GM19193 (cell line): ENCODE results near the gene DLG5.

Source experiments
- POLR2A ChIP-seq: IDR thresholded peaks from 4 replicates; pipeline ENCODE4 v1.6.1; 2011; ENCODE audit not compliant: insufficient read depth, insufficient read length; ENCODE audit errors: extremely low read depth

Gene DLG5, protein sequence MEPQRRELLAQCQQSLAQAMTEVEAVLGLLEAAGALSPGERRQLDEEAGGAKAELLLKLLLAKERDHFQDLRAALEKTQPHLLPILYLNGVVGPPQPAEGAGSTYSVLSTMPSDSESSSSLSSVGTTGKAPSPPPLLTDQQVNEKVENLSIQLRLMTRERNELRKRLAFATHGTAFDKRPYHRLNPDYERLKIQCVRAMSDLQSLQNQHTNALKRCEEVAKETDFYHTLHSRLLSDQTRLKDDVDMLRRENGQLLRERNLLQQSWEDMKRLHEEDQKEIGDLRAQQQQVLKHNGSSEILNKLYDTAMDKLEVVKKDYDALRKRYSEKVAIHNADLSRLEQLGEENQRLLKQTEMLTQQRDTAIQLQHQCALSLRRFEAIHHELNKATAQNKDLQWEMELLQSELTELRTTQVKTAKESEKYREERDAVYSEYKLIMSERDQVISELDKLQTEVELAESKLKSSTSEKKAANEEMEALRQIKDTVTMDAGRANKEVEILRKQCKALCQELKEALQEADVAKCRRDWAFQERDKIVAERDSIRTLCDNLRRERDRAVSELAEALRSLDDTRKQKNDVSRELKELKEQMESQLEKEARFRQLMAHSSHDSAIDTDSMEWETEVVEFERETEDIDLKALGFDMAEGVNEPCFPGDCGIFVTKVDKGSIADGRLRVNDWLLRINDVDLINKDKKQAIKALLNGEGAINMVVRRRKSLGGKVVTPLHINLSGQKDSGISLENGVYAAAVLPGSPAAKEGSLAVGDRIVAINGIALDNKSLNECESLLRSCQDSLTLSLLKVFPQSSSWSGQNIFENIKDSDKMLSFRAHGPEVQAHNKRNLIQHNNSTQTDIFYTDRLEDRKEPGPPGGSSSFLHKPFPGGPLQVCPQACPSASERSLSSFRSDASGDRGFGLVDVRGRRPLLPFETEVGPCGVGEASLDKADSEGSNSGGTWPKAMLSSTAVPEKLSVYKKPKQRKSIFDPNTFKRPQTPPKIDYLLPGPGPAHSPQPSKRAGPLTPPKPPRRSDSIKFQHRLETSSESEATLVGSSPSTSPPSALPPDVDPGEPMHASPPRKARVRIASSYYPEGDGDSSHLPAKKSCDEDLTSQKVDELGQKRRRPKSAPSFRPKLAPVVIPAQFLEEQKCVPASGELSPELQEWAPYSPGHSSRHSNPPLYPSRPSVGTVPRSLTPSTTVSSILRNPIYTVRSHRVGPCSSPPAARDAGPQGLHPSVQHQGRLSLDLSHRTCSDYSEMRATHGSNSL (N-terminal part only)

DNA sequence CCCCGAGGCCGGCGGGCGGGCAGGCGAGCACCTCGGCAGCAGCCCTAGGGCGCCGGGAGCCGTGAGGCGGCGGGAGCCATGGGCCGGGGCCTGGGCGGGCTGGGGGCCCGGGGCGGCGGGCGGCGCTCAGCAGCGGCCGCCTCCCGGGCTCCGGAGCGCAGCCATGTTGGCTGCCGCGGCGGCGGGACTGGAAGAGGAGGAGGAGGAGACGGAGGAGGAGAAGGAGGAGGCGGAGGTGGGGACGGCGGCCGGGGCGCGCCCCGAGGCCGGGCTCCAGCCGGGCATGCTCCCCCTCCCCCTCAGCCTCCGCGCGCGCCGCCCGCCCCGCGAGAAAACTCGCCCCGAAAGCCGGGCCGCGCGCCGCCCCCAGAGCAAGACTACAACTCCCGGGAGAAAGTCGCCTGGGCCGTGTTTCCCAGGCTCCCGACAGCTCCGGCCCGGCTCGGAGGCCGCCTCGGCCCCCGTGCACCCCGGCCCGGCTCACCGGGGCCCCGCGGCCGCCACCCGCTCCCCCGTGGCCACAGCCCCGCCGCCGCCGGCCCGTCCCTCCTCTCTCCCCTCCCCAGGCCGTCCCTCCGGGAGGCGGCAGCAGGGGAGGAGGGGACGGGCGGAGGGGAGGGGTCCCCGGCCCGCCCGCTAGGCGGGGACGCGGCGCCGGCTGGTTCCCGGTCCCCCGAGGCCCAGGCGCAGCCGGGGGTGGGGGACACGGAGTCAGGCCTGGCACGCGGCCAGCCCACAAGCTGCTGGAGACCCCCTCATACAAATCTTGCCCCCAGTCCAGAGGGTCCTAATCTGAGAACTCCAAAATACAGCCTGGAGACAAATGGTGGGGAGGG lies at the start of gene DLG5:
Gene DLG5 (minus strand): TSS at position 190 of the 836 bp plus-strand sequence. CDS start 235 bp downstream, outside the sequence.
- TF ChIP-seq POLR2A = no peak

DNA sequence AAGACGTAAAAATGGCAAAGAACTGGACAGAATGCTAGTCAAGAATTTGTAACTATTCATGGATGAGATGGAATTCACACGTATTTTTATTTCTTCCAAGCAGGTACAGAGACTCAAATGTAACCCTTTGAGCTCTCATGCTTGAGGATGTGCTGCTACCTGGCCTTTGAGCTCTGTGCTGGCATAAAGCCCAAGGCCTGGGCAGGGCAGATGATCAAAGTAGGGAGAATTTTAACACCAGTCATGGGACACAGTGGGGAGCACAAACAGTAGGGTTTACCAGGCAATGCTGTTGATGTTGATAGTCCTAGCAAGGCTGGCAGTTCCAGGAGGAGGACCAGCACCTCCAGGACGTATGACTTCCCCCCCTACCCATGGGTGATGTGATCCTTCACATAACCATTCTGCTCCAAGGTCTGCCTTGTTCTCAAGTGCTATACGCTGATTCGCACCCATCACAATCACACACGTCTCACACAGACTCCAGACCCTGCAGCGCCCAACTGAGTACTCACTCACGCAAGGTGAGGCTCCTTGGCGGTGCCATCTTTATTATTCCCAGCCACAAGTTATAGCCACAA lies 48.6 kb upstream of the DLG5 start:
- TF ChIP-seq POLR2A = no peak

DNA sequence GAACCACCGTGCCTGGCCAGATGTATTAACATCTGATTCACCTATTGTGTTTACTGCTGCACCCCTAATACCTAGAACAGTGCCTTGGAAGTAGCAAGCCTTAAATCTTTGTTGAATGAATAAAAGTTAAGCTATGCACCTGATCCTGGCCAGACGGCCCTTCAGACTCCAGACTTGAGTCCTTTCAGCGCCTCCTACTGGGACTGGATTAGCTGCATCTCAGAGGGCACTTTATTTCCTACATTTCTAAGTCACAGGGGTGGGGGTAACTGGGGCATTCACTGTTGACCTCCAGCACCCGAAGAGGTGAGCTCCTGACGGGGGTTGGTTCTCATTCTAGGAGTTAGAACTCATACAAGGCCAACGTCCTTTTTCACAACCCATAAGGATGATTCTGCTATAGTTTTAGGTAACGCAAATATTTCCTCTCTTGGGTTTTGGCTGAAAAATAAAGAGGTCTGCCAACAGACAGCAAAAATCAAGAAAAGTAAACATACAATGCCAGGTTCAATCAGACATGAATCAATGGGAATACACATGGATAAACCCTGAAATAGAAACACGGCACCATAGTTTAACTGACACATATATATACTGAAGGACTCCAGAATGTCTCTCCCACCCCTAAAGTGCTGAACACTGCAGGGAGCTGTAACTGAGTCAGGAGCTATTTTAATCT lies 48.0 kb upstream of the DLG5 start:
- no peak for TF ChIP-seq POLR2A

DNA sequence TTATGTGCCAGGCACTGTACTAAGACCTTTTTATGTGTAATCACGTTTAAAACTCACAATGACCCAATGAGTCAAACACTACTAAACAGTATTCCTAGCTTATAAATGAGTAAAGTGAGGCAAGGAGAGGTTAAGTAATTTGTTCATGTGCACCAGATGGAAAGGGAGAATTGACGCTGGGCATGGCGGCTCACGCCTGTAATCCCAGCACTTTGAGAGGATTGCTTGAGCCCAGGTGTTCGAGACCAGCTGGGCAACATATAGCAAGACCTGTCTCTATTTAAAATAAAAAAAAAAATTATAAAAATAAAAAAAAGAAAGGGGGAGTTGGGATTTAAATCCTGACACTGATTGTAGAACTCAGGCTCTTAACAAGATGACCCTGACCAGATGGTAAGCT lies 46.7 kb upstream of the DLG5 start:
- no peak for TF ChIP-seq POLR2A

DNA sequence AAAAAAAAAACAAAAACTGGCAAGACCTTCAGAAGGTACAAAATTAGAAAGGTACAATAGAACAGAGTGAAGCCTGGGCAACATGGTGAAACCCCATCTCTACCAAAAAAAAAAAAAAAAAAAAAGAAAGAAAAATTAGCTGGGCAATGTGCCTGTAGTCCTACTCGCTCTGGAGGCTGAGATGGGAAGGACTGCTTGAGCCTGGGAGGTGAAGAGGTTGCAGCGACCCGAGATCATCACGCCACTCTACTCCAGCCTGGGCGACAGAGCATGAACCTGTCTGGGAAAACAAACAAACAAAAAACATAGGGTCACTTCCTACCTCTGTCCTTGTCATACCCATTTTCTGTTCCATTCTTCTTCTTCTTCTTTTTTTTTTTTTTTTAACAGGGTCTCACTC lies 45.6 kb upstream of the DLG5 start:
- TF ChIP-seq POLR2A = no peak

DNA sequence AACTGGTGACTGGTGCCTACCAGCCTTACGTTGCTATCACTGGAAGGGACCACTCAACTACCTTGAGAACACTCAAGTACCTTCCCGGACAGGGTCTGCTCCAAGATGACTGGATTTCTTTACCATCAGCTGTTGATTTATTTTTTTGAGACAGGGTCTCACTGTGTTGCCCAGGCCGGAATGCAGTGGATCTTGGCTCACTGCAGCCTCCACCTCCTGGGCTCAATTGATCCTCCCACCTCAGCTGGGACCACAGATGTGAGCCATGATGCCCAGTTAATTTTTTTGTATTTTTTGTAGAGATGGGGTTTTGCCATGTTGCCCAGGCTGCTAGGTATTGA lies 45.2 kb upstream of the DLG5 start:
- no peak for TF ChIP-seq POLR2A

DNA sequence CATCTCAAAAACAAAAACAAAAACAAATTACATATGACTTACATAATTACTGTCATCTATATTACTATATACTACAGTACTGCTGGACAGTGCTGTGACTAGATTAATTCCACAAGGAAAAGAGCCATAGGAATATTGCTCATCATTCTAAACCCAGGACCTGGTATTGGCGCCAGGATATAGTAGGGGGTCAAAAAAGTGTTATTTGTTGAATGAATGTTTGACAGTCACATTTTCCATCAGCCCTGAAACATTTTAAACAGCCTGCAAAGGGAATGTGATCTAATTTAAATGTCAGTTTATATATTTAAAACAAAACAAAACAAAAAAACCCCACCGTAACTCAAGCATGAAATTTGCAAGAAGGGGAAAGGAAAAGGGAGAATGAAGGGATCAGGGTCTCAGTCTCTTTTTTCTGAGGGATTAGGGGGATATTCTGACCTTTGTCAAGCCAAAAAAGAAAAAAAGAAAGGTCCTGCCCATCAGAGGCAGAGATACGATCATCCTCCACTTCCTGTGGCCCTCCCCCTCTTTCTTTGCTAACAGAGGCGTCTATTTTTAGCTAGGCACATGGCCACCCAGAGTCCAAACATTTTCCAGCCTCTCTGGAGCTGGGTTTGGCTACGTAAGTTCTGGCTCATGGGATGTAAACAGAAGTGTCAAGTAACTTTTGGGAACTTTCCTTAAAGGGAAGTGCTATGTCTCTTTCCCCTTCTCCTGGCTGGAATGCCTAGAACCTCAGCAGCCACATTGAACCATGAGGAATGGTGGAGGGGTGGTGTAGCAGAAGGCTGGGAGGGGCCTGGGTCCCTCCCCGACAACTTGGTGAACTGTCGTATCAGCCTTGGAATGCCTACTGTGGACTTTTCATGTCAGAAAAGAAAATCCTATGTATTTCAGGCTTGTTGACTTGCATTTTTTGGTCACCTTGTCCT lies 44.6 kb upstream of the DLG5 start:
- TF ChIP-seq POLR2A = no peak

DNA sequence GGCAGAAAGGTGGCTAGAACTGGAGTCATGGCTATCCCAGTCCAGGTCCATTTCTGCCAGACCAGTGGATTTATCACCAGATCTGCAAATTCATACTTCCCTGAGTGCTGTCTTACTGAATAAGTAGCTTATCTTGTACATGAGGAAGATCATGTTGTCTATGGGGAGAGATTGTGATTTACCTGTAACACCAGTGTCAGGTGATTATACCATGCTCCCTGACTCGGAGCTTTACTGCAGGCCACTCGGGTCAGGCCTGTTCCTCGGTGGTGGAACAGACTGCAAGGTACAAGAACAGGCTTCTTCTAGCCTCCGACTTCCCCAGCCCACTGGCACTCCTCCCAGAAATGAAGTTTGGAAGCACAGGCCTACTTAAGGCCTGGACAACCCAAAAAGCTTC lies 42.6 kb upstream of the DLG5 start:
- TF ChIP-seq POLR2A = no peak

DNA sequence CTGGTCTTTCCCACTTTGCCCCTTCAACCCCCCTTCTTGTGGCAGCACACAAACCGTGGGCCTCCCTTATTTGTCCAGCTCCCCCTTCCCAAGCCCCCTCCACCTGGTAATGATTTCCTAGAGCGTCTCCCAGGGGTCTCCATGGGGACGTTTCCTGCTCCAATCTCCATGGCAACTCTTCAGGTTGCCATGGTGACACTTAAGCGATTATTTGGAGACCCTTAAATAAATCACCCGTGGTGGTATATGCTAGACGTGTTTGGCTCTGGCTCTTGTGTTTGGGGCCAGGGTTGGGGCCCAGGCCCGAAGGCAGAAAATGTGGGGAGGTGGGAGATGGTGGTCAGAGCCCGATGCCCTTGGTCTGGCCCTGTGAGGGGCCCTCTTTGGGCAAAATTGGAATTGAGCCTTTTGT lies 41.1 kb upstream of the DLG5 start:
- no peak for TF ChIP-seq POLR2A

DNA sequence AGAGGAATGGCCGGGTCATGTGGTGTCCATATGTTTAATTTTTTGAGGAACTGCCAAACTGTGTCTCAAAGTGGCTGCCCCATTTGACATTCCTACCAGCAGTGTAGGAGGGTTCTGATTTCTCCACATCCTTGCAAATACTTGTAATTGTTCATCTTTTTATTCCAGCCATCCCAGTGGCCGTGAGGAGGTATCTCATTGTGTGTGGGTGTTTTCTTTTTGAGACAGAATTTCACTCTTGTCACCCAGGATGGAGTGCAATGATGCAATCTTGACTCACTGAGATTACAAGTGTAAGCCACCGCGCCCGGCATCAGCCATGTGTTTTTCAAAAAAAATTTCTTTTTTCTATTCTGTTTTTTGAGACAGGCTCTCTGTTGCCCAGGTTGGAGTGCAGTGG lies 38.7 kb upstream of the DLG5 start:
- no peak for TF ChIP-seq POLR2A

DNA sequence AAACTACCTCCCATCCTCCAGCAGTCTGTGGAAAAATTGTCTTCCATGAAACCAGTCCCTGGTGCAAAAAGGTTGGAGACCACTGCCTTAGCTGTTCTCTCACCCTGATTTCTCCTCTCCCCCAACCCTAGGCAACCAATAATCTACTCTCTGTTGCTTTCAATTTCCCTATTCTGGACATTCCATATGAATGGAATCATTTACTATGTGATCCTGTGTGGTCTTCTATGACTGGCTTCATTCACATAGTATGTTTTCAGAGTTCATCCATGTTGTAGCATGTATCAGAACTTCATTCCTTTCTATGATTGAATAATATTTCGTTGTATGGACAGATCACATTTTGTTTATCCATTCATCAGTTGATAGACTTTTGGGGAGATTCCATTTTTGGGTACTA lies 38.3 kb upstream of the DLG5 start:
- TF ChIP-seq POLR2A = no peak

DNA sequence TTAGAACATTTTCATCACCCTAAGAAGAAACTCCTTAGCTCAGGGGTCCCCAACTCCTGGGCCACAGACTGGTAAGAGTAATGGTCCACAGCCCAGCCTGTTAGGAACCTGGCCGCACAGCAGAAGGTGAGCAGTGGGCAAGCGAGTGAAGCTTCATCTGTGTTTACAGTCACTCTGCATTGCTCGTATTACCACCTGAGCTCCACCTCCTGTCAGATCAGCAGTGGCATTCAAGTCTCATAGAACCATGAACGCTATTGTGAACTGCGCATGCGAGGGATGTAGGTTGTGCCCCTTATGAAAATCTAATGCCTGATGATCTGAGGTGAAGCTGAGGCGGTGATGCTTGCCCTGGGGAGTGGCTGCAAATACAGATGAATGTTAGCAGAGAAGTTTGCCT lies 37.3 kb upstream of the DLG5 start:
- no peak for TF ChIP-seq POLR2A
